GM18517 (cell line): ENCODE data around the gene ISL1.

Experiments used
- ATAC-seq: cut with Tn5 transposase; IDR thresholded peaks from one replicate; pipeline ENCODE4 v1.9.1; 2021; ENCODE audit warnings: mild to moderate bottlenecking, moderate library complexity; ENCODE audit not compliant: unreplicated experiment

The ISL1 gene

GRCh38 chr5:51386916-51387883, 4.0 kb downstream of the ISL1 start:
- ATAC-seq: no peak

- ATAC-seq: no peak
Observed at GRCh38 chr5:51387884-51388275, 4.6 kb downstream of the ISL1 start.

GRCh38 chr5:51388488-51389287, 5.4 kb downstream of the ISL1 start:
- no peak for ATAC-seq

GRCh38 chr5:51389288-51389576, 6.0 kb downstream of the ISL1 start:
- ATAC-seq: no peak

- no peak for ATAC-seq
Observed at GRCh38 chr5:51389577-51390463, 6.6 kb downstream of the ISL1 start.

- ATAC-seq: no peak
Observed at GRCh38 chr5:51391175-51391574, 7.9 kb downstream of the ISL1 start.

DNA sequence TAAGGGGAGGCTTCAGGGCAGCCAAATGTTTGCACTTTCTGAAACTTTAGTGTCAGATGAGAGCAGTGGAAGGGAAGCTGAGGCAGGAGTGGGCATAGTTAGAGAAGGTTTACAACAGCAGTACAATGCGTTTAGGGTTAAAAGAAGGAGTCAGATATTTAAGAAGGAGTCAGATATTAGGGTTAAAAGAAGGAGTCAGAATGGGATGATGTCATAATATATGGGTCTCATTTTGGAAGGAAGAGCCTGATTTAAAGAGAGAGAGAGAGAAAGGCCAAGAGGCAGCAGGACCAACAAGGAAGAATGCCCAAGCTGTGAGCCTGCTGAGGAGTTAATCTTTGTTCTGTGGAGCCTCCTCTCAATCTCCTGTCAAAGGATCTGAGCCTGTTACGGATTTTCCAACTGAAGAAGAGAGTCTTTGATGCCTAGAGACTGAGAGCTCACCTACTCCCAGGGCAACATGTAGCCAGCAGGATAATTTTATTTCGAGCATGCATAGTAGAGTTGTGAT, 9.5 kb downstream of the ISL1 start:
- ATAC-seq: no peak

DNA sequence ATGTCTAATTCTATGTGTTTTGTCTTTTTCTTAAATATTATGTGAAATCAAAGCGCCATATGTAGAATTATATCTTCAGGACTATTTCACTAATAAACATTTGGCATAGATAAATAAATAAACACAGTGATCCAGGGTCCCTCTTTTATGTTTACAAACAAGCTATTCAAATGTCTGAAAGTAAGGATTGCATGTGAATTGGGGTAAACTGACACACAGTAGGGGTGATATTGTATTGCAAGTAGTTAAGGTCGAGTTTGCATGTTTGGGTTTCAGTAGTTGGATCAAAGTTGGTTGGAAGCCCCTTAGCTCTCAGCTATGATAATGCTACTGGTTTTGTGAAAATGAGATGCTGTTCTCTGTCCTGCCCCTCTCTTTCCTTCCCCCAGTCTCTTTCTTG, 11.4 kb downstream of the ISL1 start:
- no peak for ATAC-seq

DNA sequence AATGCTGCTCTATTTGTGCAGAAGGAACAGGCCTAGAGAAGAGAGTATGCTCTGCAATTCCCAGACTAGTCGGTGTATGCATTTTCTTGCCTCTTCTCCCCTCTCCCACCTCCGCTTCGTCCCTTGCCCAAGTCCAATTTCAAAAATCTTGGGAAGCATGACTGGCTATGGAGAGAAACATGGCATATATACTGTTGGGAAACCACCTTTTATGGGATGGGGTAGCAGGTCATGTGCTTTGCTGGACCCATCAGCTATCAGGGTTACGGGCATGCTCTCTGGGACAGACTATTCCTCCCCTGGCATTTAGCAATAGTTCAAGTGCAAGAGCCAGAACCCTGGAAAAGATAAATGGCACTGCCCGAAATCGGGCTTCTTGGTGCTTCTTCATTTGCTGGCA, 12.0 kb downstream of the ISL1 start:
- ATAC-seq: no peak

DNA sequence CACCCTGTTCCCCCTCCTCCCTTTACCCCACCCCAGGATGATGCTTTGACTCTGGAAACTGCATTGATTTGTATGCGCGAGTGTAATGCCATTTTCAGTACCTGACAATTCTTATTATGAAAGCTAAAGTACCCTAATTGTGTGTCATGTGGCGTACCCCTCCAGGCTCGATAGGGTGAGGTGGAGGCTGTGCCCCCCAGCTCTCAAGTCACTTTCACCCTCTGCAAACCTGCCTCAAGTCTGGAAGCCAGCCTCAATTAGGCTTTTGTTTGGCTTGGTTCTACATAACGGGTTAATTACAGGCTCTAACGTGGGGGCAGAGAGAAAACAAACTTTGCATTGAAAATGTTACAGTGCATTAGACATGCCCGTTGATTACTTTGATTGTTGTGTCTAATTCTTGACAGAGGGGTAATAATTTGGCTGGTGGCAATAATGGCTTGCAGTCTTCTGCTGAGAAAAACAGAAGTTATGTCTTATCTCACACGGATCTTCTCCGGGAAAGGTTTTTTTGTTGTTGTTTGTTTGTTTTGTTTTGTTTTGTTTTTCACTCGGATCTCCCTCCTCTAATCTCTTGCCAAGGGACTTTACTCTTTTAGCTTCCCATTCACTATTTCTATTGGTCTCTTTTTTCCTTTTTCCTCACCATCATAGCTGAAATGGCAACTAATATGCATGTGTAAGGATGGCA, 12.6 kb downstream of the ISL1 start:
- no peak for ATAC-seq

GRCh38 chr5:51396797-51397196, 13.5 kb downstream of the ISL1 start:
- no peak for ATAC-seq

DNA sequence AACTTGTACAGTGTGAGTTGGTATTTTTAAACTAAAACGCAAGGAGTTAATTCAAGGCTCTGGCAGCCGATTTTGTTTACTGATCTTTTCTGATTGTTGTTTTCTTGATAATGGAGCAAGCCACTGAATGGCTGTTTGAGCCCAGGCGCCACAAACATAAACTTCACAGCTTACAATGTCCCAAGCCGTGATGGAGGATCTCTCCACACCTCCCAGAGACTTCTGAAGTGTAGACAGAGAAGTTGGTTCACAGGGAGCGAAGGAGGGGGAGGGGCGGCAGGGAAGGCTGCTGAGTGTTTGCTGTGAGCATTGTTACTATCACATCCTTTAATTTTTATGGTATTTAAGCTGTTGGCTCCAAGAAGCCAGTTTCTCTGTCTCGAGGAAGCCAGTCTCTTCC, 14.7 kb downstream of the ISL1 start:
- ATAC-seq: no peak

DNA sequence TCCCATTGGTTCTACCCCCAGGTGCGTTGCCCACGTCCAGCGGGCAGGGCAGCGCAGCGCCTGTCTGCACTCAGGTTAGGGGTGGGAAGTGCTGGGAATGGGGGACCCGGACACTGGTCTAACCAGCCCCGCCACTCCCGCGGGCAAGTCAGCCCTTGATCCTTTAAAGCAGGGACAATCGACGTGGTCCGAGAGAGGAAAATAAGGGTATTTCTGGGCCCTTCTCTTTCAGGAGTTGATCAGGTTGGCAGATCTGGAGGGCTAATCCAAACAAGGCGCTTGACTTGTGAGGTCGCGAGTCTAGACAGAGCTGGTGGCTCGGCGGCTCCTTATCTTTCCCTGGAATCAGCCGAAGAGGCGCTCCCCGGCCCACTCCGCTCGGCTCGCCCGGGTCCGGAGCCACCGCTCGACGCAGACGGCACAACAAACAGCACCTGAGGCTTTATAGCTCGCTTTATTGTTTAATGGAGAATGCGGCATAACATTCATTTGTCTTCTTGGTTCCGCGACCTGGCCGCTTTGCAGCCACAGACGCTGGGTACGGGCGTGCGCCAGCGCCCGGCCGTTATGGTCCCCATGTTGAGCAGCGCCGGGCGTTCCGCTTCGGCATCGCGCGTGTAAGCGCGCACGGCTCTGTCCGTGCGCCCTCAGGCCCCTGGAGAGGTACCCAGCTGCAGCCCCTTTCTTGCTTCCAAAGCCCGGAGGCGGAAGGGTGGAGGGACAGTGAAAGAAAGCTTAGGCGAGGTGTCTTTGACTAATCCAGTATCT, 15.8 kb downstream of the ISL1 start:
- ATAC-seq: no peak

DNA sequence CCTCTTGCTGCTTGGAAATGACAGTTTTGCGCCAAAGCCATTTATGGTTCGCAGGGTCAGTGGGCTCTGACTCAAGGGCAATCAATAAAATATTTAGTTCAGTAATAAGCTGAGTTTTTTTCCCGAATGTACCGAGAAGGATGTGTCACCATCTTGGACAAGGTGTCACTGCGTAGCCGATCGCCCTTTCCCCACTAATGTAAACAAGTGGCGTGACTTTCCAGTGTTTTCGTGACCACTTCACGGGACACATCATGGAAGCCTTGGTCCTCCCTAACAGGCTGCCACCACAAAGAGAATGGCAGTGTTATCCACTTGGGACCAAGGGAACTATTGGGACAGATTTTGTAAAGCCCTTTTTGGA, 16.4 kb downstream of the ISL1 start:
- ATAC-seq: no peak

DNA sequence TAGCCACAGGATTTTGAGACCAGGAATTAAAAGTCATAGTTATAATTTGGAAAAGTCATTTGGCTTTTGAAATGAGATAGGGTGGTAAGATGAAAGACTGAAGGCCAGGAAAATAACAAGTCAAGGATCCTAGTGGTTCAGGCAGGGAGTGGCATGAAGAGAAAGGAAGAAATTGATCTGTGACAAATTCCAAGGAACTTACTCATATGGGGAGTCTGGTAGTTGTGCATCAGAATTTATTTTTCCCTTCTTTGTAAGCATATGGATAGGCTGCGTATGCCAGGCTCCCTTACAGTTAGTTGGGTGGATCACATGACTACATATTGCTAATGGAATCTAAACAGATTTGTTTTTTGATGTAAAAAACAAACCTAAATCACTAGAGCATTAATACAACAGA, 21.0 kb downstream of the ISL1 start:
- no peak for ATAC-seq

DNA sequence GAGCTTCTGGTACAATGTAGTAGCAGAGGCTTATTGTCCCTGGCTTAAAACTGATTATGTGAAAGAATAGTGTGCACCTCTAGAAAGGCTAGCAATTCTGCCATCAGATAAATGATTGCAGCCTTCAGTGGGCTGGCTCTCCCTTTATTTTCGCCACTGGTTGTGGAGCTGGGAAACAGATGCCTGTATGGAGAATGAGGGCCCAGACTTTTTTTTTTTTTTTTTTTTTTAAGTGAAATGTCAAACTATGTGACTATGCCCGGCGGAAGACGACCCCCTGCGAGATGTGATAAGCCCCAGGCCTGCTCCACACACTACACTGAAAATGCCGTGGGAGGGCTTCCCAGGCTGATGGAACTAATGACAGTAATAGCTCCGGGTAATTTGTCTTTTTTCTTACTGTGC, 28.7 kb downstream of the ISL1 start:
- no peak for ATAC-seq

DNA sequence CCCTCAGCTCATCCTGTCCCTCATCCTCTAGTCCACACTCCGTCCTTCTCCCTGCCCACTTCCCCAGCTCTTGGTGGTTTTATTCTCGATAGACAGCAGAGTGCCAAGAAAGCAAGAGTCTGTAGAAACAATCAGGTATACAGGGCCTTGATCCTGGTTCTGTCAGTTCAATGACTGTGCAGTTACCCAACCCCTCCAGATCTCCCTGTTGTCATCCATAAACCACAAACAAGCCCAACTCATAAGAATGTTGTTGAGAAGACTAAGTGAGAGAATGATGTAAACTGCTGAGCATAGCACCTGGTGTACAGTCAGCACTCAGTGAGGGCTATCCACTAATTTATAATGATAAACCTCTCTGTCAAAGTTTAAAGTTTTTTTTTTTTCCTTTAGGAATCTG, 31.3 kb downstream of the ISL1 start:
- no peak for ATAC-seq

- ATAC-seq: no peak
Observed at GRCh38 chr5:51416149-51416548, 32.9 kb downstream of the ISL1 start.

GRCh38 chr5:51433052-51433710, 49.9 kb downstream of the ISL1 start:
- no peak for ATAC-seq
